HepG2 (cell line): ENCODE results near the gene CRHR1. TPM values are rescaled to one million over a fixed set of nuclear protein-coding genes. Genes with fewer than 3 reads are reported as not detected.

ENCODE experiments used
- HNF1A ChIP-seq, 2 experiments: sonication (generic) in 1 of 2; formaldehyde crosslinking in 1 of 2; IDR thresholded peaks; 2 replicates each; pipeline versions ENCODE4 v1.4.0 to v1.6.1; 2016 to 2020; ENCODE audit warnings: borderline replicate concordance in 1 of 2, low read depth in 1 of 2, mild to moderate bottlenecking in 1 of 2, missing genetic modification reagents in 1 of 2
- JDP2 ChIP-seq: sonication (generic); formaldehyde crosslinking; IDR thresholded peaks from 2 replicates; pipeline ENCODE4 v1.8.1; 2022; ENCODE audit warnings: missing genetic modification reagents, borderline replicate concordance
- KLF13 ChIP-seq: sonication (generic); formaldehyde crosslinking; IDR thresholded peaks from 2 replicates; pipeline ENCODE4 v1.4.0; 2020; ENCODE audit warnings: mild to moderate bottlenecking, missing genetic modification reagents
- NFE2L2 ChIP-seq: fragments of 150-350 bp; IDR thresholded peaks from 2 replicates; pipeline ENCODE4 v1.6.1; 2014; ENCODE audit warnings: low read length
- PHF20 ChIP-seq: sonication (generic); formaldehyde crosslinking; IDR thresholded peaks from 2 replicates; pipeline ENCODE4 v1.5.0; 2020; ENCODE audit warnings: mild to moderate bottlenecking, missing genetic modification reagents
- PPARG ChIP-seq: conservative IDR thresholded peaks from 2 replicates; pipeline ENCODE4 v1.6.1; 2016; ENCODE audit warnings: missing biosample characterization, missing genetic modification reagents
- TFDP1 ChIP-seq: IDR thresholded peaks from 2 replicates; pipeline ENCODE4 v1.6.1; 2016; ENCODE audit warnings: missing compliant biosample characterization, missing genetic modification reagents, borderline replicate concordance
- ZBTB21 ChIP-seq: sonication (generic); formaldehyde crosslinking; IDR thresholded peaks from 2 replicates; pipeline ENCODE4 v1.4.0; 2020; ENCODE audit warnings: missing genetic modification reagents
- ZHX2 ChIP-seq, 2 experiments: sonication (generic) in 1 of 2; formaldehyde crosslinking in 1 of 2; IDR thresholded peaks; 2 replicates each; pipeline versions ENCODE4 v1.6.1 to v1.9.0; 2014 to 2022; ENCODE audit warnings: antibody characterized with exemption in 1 of 2, borderline replicate concordance in 1 of 2, inconsistent platforms in 1 of 2, low read depth in 1 of 2, missing genetic modification reagents in 1 of 2
- ZNF547 ChIP-seq: sonication (generic); formaldehyde crosslinking; IDR thresholded peaks from 2 replicates; pipeline ENCODE4 v1.5.1; 2020; ENCODE audit warnings: mild to moderate bottlenecking, missing genetic modification reagents
- ZNF614 ChIP-seq: IDR thresholded peaks from 2 replicates; pipeline ENCODE4 v1.6.1; 2018; ENCODE audit warnings: missing biosample characterization, missing genetic modification reagents, inconsistent platforms, borderline replicate concordance
- ZNF652 ChIP-seq: IDR thresholded peaks from 2 replicates; pipeline ENCODE4 v1.6.1; 2016; ENCODE audit warnings: low read depth, borderline replicate concordance
- ZNF710 ChIP-seq: sonication (generic); formaldehyde crosslinking; IDR thresholded peaks from 2 replicates; pipeline ENCODE4 v1.5.0; 2020; ENCODE audit warnings: mild to moderate bottlenecking, missing genetic modification reagents, borderline replicate concordance
- ZNF773 ChIP-seq: sonication (generic); formaldehyde crosslinking; IDR thresholded peaks from 2 replicates; pipeline ENCODE4 v1.4.0; 2020; ENCODE audit warnings: missing genetic modification reagents, borderline replicate concordance
- polyA plus RNA-seq, 8 experiments: library from polyadenylated mRNA; depleted of rRNA in 3 of 8; stranded (reverse) in 7 of 8; unstranded in 1 of 8; fragments of >200 nt; fragmentation: Illumina TruSeq in 4 of 8; extraction: Trizol in 4 of 8; gene quantifications; 2 replicates each; pipeline versions ENCODE4 v1.2.1 to v1.2.3, GENCODE V29; 2011 to 2016; ENCODE audit warnings: low read depth in 4 of 8, missing spikeins in 1 of 8, mixed read lengths in 1 of 8; ENCODE audit not compliant: insufficient read depth in 1 of 8
- total RNA-seq, 5 experiments: library from RNA; depleted of rRNA; stranded (reverse); fragments of >200 nt; fragmentation: Illumina TruSeq; extraction: Trizol; gene quantifications; 2 replicates each; pipeline ENCODE4 v1.2.3, GENCODE V29; 2016; ENCODE audit warnings: low read depth in 1 of 5

CRHR1 gene
- total and polyA plus RNA-seq, 2 of the 13 experiments (the other 11 are each of a cell fraction or from before 2014, with no cell fraction given), result not detected

- TF ChIP-seq HNF1A (IDR thresholded peaks at IDR 0.05; ENCODE audit: low read depth), result no peak
- no peak for TF ChIP-seq HNF1A (CRISPR knock-in tag; IDR thresholded peaks at IDR 0.05; ENCODE audit: borderline replicate concordance)
- TF ChIP-seq TFDP1 (CRISPR knock-in tag), result no peak
- no peak for TF ChIP-seq NFE2L2
- no peak for TF ChIP-seq KLF13
- no peak for TF ChIP-seq ZHX2 (IDR thresholded peaks at IDR 0.05; ENCODE audit: low read depth)
- TF ChIP-seq ZHX2 (CRISPR knock-in tag; IDR thresholded peaks at IDR 0.05; ENCODE audit: borderline replicate concordance), result 0 out of 2 replicates have a peak, but pooled peaks have one; percentile 75
- 0 out of 2 replicates have a peak, but pooled peaks have one; percentile 43 for TF ChIP-seq ZNF614 (CRISPR knock-in tag)
- TF ChIP-seq PHF20, result peak; percentile 30; the same call in 1 of the 2 replicates
- TF ChIP-seq ZNF710, result no peak
- TF ChIP-seq ZNF773 (CRISPR knock-in tag), result peak; percentile 88; the same call in 1 of the 2 replicates
- TF ChIP-seq ZNF547 (CRISPR knock-in tag), result no peak
- no peak for TF ChIP-seq ZNF652 (CRISPR knock-in tag)
- no peak for TF ChIP-seq JDP2
- TF ChIP-seq PPARG (CRISPR knock-in tag), result peak; percentile 64; the same call in 1 of the 2 replicates
- no peak for TF ChIP-seq ZBTB21 (CRISPR knock-in tag)
These were observed 74.0 kb downstream of the CRHR1 start (continued) for GRCh38 chr17:45857977-45858708.
